SK-N-SH treated with all-trans-retinoic acid at 6 μM for 48 hours (cell line): ENCODE measurements around the gene ISG15.

ENCODE experiments used
- ATAC-seq: fragments of 200-7000 bp; cut with Tn5 transposase; 3 replicates; pipeline ENCODE4 v1.9.1; 2020; ENCODE audit warnings: mild to moderate bottlenecking, moderate library complexity
- ARNTL ChIP-seq: fragments of 450-650 bp; formaldehyde crosslinking; IDR thresholded peaks from 2 replicates; pipeline ENCODE4 v1.5.0; 2020; ENCODE audit warnings: low read depth, mild to moderate bottlenecking, moderate library complexity, borderline replicate concordance
- BACH2 ChIP-seq: fragments of 250-450 bp; sonication (Bioruptor Pico); IDR thresholded peaks from 2 replicates; pipeline ENCODE4 v1.9.0; 2021; ENCODE audit warnings: mild to moderate bottlenecking, borderline replicate concordance
- CSDC2 ChIP-seq: fragments of 250-450 bp; sonication (Bioruptor Pico); IDR thresholded peaks from 2 replicates; pipeline ENCODE4 v1.5.0; 2020; ENCODE audit warnings: mild to moderate bottlenecking, moderate library complexity
- ISL1 ChIP-seq: fragments of 250-450 bp; sonication (Bioruptor Pico); IDR thresholded peaks from 2 replicates; pipeline ENCODE4 v2.1.2; 2022; ENCODE audit warnings: mild to moderate bottlenecking, moderate library complexity
- PPARA ChIP-seq: fragments of 250-450 bp; sonication (Bioruptor Pico); IDR thresholded peaks from 2 replicates; pipeline ENCODE4 v1.5.0; 2020; ENCODE audit warnings: mild to moderate bottlenecking, borderline replicate concordance
- RARB ChIP-seq: fragments of 250-450 bp; sonication (Bioruptor Pico); IDR thresholded peaks from 2 replicates; pipeline ENCODE4 v1.8.0; 2021; ENCODE audit warnings: mild to moderate bottlenecking, moderate library complexity
- SNAI2 ChIP-seq: fragments of 250-450 bp; sonication (Bioruptor Pico); IDR thresholded peaks from 2 replicates; pipeline ENCODE4 v1.5.0; 2020; ENCODE audit warnings: mild to moderate bottlenecking, moderate library complexity
- TCF4 ChIP-seq: fragments of 250-450 bp; sonication (Bioruptor Pico); IDR thresholded peaks from 2 replicates; pipeline ENCODE4 v1.8.0; 2021; ENCODE audit warnings: mild to moderate bottlenecking, moderate library complexity, borderline replicate concordance
- TOX ChIP-seq: fragments of 250-450 bp; sonication (Bioruptor Pico); IDR thresholded peaks from 2 replicates; pipeline ENCODE4 v1.8.0; 2021; ENCODE audit warnings: mild to moderate bottlenecking, moderate library complexity, borderline replicate concordance
- ZC3H10 ChIP-seq: fragments of 250-450 bp; sonication (Bioruptor Pico); IDR thresholded peaks from 2 replicates; pipeline ENCODE4 v1.5.1; 2021; ENCODE audit warnings: mild to moderate bottlenecking, moderate library complexity
- ZFP3 ChIP-seq: fragments of 250-450 bp; sonication (Bioruptor Pico); IDR thresholded peaks from 2 replicates; pipeline ENCODE4 v1.5.0; 2020; ENCODE audit warnings: mild to moderate bottlenecking, moderate library complexity
- ZFP30 ChIP-seq: fragments of 450-650 bp; formaldehyde crosslinking; IDR thresholded peaks from 2 replicates; pipeline ENCODE4 v1.5.0; 2022; ENCODE audit warnings: mild to moderate bottlenecking, moderate library complexity
- ZNF565 ChIP-seq: fragments of 450-650 bp; formaldehyde crosslinking; conservative IDR thresholded peaks from 2 replicates; pipeline ENCODE4 v1.5.0; 2020; ENCODE audit warnings: low read depth, mild to moderate bottlenecking, moderate library complexity
- ZNF70 ChIP-seq: fragments of 450-650 bp; formaldehyde crosslinking; IDR thresholded peaks from 2 replicates; pipeline ENCODE4 v1.5.0; 2020; ENCODE audit warnings: mild to moderate bottlenecking, moderate library complexity
- ZNF8 ChIP-seq: fragments of 450-650 bp; formaldehyde crosslinking; IDR thresholded peaks from 2 replicates; pipeline ENCODE4 v1.5.0; 2020; ENCODE audit warnings: mild to moderate bottlenecking, moderate library complexity
- TF ChIP-seq, protein P1 (sequence below): fragments of 250-450 bp; sonication (Bioruptor Pico); IDR thresholded peaks from 2 replicates; pipeline ENCODE4 v1.5.1; 2020; ENCODE audit warnings: low read depth, mild to moderate bottlenecking, moderate library complexity
- TF ChIP-seq, protein P2 (sequence below): fragments of 250-450 bp; sonication (Bioruptor Pico); IDR thresholded peaks from 2 replicates; pipeline ENCODE4 v1.5.0; 2020; ENCODE audit warnings: mild to moderate bottlenecking, moderate library complexity
- TF ChIP-seq, protein P3 (sequence below): fragments of 250-450 bp; sonication (Bioruptor Pico); IDR thresholded peaks from 2 replicates; pipeline ENCODE4 v1.5.1; 2021; ENCODE audit warnings: mild to moderate bottlenecking, moderate library complexity
- TF ChIP-seq, protein P4 (sequence below): fragments of 250-450 bp; sonication (Bioruptor Pico); IDR thresholded peaks from 2 replicates; pipeline ENCODE4 v1.8.0; 2021; ENCODE audit warnings: low read depth, mild to moderate bottlenecking, moderate library complexity, borderline replicate concordance
- TF ChIP-seq, protein P5 (sequence below): fragments of 250-450 bp; sonication (Bioruptor Pico); IDR thresholded peaks from 2 replicates; pipeline ENCODE4 v1.8.0; 2020; ENCODE audit warnings: mild to moderate bottlenecking, moderate library complexity, borderline replicate concordance

ISG15 gene

DNA sequence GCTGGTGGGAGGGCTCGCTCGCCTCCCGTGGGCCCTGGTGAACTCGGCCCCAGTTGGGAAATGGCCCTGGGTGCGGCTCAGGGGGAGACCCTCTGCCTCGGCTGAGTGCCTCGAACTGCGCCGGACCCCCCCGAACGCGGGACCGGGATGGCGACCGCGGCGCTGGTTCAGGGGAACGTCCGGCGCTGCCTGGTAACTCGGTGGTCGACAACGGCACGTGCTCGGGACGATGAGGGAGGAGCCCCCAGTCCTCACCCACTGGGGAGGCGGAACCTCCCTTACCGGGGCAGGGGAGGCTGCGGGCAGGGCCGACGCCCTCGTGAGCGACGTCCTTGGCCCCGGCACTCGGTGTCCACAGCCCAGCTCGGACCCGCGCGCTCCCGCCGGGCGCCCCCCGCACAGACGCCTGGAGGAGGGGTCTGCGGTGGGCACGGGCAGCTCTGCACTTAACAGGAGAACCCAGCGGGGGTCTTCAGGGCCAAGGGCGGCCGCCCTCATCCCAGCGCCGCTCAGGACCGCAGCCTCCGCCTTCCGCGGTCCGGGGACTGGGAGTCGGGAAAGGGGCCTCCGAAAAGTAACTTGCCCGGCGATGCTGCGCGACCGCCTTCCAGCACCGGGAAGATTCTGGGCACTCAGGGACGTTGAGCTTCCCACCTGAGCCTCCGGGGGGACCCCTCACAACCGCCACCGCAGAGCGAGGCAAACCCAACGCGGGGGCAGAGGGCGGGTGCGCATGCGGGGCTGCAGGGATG lies 15.1 kb upstream of the ISG15 start:
- TF ChIP-seq, protein P1, sequence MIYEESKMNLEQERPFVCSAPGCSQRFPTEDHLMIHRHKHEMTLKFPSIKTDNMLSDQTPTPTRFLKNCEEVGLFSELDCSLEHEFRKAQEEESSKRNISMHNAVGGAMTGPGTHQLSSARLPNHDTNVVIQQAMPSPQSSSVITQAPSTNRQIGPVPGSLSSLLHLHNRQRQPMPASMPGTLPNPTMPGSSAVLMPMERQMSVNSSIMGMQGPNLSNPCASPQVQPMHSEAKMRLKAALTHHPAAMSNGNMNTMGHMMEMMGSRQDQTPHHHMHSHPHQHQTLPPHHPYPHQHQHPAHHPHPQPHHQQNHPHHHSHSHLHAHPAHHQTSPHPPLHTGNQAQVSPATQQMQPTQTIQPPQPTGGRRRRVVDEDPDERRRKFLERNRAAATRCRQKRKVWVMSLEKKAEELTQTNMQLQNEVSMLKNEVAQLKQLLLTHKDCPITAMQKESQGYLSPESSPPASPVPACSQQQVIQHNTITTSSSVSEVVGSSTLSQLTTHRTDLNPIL (CRISPR knock-in tag) = no peak
- ATAC-seq = no peak

DNA sequence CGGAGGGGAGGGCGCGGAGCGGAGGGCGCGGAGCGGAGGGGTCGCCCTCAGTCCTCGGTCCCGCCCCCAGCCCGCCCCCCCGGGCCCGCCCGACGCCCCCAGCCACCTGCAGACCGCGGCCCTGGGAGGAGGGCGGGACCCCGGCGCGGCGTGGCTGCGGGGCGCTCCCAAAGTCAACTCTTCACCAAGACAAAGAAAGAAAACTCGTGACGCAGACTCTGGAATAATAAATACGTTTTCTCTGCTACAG lies 14.6 kb upstream of the ISG15 start:
- TF ChIP-seq ZNF8 (CRISPR knock-in tag) (no peak), PPARA (no peak), ZNF565 (no peak), ZFP30 (CRISPR knock-in tag) (no peak), ZFP3 (no peak), CSDC2 (CRISPR knock-in tag) (no peak), SNAI2 (CRISPR knock-in tag) (no peak), ZNF70 (CRISPR knock-in tag) (no peak)
- TF ChIP-seq, protein P2, sequence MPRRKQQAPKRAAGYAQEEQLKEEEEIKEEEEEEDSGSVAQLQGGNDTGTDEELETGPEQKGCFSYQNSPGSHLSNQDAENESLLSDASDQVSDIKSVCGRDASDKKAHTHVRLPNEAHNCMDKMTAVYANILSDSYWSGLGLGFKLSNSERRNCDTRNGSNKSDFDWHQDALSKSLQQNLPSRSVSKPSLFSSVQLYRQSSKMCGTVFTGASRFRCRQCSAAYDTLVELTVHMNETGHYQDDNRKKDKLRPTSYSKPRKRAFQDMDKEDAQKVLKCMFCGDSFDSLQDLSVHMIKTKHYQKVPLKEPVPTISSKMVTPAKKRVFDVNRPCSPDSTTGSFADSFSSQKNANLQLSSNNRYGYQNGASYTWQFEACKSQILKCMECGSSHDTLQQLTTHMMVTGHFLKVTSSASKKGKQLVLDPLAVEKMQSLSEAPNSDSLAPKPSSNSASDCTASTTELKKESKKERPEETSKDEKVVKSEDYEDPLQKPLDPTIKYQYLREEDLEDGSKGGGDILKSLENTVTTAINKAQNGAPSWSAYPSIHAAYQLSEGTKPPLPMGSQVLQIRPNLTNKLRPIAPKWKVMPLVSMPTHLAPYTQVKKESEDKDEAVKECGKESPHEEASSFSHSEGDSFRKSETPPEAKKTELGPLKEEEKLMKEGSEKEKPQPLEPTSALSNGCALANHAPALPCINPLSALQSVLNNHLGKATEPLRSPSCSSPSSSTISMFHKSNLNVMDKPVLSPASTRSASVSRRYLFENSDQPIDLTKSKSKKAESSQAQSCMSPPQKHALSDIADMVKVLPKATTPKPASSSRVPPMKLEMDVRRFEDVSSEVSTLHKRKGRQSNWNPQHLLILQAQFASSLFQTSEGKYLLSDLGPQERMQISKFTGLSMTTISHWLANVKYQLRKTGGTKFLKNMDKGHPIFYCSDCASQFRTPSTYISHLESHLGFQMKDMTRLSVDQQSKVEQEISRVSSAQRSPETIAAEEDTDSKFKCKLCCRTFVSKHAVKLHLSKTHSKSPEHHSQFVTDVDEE (CRISPR knock-in tag) = no peak
- TF ChIP-seq, protein P3, sequence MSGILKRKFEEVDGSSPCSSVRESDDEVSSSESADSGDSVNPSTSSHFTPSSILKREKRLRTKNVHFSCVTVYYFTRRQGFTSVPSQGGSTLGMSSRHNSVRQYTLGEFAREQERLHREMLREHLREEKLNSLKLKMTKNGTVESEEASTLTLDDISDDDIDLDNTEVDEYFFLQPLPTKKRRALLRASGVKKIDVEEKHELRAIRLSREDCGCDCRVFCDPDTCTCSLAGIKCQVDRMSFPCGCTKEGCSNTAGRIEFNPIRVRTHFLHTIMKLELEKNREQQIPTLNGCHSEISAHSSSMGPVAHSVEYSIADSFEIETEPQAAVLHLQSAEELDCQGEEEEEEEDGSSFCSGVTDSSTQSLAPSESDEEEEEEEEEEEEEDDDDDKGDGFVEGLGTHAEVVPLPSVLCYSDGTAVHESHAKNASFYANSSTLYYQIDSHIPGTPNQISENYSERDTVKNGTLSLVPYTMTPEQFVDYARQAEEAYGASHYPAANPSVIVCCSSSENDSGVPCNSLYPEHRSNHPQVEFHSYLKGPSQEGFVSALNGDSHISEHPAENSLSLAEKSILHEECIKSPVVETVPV = no peak
- no peak for ATAC-seq

DNA sequence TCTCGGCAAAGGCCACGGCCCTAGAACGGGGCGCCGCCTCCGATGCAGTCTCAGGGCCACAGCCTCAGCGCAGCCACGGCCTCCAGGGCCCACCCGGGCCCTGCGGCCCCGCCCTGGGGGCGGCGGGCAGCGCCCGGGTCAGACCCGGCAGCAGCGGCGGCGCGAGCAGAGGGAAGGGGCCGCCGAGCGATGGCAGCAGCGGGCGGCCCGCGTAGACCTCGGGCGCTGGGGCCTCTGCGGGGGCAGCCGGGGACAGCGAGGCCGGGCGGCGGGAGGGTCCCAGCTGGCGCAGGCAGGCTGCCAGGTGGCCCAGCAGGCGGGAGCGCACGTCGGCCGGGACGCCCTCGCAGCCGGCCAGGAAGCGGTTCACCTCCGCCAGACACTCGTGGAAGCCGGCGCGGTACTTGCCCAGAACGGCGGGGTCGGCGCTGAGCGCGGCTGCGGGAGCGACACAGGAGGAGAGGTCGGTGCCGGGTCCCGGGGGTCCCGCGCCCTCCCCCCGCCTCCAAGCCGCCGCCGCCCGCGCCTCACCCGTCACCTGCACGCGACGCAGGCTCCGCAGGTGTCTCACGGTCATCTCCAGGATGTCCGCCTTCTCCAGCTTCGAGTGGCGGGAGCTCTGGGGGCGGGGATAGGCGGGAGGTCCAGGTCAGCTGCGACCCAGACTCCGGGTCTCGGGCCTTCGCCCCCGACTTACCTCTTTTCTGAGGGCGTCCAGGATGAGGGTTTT lies 14.1 kb upstream of the ISG15 start:
- no peak for ATAC-seq
- TF ChIP-seq ZNF565 = no peak
- TF ChIP-seq, protein P4, sequence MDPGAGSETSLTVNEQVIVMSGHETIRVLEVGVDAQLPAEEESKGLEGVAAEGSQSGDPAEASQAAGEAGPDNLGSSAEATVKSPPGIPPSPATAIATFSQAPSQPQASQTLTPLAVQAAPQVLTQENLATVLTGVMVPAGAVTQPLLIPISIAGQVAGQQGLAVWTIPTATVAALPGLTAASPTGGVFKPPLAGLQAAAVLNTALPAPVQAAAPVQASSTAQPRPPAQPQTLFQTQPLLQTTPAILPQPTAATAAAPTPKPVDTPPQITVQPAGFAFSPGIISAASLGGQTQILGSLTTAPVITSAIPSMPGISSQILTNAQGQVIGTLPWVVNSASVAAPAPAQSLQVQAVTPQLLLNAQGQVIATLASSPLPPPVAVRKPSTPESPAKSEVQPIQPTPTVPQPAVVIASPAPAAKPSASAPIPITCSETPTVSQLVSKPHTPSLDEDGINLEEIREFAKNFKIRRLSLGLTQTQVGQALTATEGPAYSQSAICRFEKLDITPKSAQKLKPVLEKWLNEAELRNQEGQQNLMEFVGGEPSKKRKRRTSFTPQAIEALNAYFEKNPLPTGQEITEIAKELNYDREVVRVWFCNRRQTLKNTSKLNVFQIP (CRISPR knock-in tag) = no peak
- no peak for TF ChIP-seq TOX (CRISPR knock-in tag)
- no peak for TF ChIP-seq PPARA
- TF ChIP-seq ISL1 (CRISPR knock-in tag) = no peak
- TF ChIP-seq ZC3H10 (CRISPR knock-in tag) = no peak
- TF ChIP-seq, protein P5, sequence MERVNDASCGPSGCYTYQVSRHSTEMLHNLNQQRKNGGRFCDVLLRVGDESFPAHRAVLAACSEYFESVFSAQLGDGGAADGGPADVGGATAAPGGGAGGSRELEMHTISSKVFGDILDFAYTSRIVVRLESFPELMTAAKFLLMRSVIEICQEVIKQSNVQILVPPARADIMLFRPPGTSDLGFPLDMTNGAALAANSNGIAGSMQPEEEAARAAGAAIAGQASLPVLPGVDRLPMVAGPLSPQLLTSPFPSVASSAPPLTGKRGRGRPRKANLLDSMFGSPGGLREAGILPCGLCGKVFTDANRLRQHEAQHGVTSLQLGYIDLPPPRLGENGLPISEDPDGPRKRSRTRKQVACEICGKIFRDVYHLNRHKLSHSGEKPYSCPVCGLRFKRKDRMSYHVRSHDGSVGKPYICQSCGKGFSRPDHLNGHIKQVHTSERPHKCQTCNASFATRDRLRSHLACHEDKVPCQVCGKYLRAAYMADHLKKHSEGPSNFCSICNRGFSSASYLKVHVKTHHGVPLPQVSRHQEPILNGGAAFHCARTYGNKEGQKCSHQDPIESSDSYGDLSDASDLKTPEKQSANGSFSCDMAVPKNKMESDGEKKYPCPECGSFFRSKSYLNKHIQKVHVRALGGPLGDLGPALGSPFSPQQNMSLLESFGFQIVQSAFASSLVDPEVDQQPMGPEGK (CRISPR knock-in tag) = no peak
- no peak for TF ChIP-seq ARNTL (CRISPR knock-in tag)
- TF ChIP-seq, protein P1 (CRISPR knock-in tag) = no peak
- no peak for TF ChIP-seq TCF4 (CRISPR knock-in tag)
- TF ChIP-seq, protein P2 (CRISPR knock-in tag) = no peak
- no peak for TF ChIP-seq ZFP30 (CRISPR knock-in tag)
- no peak for TF ChIP-seq SNAI2 (CRISPR knock-in tag)
- TF ChIP-seq RARB (CRISPR knock-in tag) = no peak
- no peak for TF ChIP-seq ZNF8 (CRISPR knock-in tag)
- TF ChIP-seq, protein P3 = no peak
- TF ChIP-seq CSDC2 (CRISPR knock-in tag) = no peak
- TF ChIP-seq BACH2 = no peak
